Globus pallidus (tissue), 1 donor: ENCODE data around the gene SEZ6.
"Not testable (repeated sequence)": the region's sequence is repeated elsewhere in the genome, so short reads cannot be mapped to it uniquely, and the experiment has no call there.

Source experiments
- DNase-seq: peaks from one replicate; pipeline ENCODE4 v3.0.0-alpha.2; 2015; ENCODE audit warnings: low spot score

The SEZ6 gene

DNA sequence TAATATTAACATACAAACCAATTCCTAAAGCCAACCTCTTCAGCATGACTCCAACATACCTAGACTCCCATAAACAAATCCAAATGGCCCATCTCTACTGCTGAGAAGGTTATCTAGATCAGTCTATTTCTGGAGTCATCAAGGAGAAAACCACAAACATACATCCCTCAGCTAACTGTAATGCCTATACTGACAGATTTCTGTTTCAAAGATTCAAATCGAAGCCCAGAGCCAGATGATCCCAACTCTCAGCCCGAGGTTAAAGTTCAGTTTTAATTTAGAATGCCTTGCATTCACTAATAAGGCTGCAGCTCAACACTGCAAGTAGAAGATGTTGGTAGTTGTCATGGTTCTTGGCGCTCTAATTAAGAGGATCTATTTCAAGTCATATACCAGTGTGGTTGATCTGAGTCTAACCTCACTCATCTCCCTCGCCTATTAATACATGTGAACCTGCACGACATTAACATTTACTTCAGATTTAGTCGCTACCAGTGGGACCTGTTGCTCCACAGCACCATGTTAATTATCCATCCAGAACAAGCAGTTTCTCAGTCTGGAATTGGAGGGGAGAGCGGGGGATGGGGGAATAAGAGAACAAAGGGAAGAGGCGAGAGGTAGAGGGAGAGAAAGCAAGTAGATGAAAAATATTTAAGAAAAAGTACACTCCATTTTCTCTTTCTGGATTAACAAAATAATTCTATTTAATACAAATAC is 69.9 kb downstream of the SEZ6 start:
- DNase-seq: no peak

DNA sequence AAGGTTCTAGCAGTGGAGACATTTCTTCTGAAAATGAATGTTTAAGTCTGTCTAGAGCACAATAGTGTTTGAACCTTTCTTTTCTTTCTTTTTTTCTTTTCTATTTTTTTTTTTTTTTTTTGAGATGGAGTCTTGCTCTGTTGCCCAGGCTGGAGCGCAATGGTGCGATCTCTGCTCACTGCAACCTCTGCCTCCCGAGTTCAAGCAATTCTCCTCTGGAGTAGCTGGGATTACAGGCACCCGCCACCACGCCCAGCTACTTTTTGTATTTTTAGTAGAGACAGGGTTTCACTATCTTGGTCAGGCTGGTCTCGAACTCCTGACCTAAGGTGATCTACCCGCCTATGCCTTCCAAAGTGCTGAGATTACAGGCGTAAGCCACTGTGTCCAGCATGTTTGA is 71.3 kb downstream of the SEZ6 start:
- DNase-seq: not testable (repeated sequence)

DNA sequence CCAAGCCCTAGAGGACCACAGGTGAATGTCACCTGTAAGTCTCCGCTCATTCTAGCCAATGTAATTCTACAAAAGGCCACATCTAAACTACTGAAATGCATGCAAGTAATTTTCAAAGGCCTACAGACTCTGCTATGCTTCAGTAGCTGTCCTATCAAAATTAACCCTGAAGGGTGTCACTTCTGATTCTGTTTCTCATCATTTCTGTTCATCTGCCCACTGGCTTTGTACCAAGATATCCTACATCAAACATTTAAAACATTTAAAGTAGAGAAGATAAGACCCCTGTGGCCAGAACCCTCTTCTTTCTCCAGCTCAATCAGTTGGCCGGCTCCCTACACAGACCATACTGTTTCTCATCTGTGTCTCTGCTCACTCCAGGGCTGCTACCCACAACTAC is 76.0 kb downstream of the SEZ6 start:
- DNase-seq: no peak

DNA sequence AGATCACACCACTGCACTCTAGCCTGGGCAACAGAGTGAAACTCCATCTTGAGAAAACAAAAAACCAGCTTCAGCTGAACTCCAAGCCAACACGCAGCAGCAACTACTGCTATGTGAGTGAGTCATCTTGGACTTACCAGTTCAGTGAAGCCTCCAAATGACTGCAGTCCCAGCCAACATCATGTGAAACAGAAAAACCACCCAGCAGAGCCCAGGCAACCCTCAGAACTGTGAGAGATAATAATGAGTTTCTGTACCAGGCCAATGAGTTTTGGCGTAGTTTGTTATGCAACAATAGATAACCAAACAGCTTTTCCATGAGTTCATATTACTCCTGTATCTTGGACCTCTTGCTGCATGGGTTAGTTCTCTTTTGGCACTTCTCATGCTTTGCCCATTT is 77.8 kb downstream of the SEZ6 start:
- DNase-seq: no peak

DNA sequence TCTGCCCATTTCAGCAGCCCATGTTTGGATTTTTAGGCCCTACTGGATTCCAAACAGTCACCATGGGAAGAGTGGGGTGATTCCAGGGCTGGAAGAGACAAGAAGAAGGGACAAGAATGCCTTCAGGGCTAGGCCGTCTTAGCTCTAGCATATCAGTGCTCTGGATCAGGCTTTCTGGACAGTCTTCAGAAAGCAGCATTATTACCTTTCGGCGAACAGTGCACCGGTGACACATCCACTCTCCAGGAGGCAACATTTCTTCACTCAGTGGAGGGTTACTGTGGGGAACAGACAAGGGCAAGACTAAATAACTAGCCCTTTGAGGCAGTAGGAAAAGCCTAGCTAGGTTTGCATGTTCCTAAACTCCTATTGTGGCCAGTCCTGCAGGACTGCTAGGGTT is 79.0 kb downstream of the SEZ6 start:
- no peak for DNase-seq

DNA sequence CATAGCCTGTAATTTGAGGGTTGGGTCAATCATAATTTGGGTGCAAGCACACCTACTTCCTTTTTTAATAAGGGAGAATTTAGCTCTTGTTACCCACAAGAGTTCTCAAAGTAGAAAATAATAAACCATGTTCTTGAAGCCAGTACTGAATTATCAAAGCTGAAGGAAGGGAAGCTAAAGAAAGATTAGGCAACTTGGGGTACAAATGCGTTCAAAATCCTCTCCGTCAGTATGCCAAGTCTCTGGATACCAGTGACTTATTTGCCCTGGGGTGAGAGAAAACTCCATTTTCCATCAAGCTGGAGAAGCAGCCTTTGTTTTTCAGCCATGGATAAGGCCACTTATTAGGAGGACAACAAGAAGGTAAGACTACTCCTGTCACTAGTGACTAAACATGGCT is 79.5 kb downstream of the SEZ6 start:
- no peak for DNase-seq

DNA sequence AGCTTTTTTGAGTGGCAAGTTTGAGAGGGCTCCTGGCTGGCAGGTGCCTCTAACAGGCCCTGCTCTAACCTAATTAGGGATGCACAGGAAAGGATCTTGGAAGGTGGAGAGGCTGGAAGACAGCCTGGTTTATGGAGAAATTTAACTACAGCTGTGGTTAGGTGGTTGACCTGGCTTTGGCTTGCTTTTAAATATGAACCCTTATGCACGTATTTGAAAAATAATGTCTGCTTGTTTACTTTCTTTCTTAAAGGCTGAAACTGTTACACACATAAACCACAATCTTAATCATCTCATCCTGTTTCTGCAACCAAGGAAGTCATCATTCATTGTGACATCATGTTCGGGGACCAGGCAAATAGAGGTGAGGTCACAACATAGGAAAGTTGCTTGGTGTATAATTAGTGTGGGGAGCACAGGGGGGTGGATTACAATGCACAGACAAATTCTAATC is 79.9 kb downstream of the SEZ6 start:
- no peak for DNase-seq

DNA sequence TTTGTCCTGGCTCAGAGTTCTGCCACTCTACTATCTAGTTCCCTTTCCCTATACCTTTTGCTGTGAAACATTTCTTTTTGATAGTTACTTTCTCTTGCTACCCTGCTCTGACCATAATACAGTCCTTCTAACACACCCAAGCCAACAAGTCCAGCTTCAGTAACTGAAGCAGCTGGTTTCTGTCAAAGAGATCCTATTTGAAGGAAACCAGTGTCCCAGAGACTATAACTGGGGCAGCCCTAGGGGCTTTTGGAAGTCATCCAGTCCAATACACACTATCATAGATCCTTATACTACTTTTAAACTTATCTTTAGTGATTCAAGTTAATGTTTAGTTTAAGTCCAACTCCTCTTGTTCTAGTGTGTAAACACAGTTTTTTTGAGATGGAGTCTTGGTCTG is 85.6 kb downstream of the SEZ6 start:
- no peak for DNase-seq

DNA sequence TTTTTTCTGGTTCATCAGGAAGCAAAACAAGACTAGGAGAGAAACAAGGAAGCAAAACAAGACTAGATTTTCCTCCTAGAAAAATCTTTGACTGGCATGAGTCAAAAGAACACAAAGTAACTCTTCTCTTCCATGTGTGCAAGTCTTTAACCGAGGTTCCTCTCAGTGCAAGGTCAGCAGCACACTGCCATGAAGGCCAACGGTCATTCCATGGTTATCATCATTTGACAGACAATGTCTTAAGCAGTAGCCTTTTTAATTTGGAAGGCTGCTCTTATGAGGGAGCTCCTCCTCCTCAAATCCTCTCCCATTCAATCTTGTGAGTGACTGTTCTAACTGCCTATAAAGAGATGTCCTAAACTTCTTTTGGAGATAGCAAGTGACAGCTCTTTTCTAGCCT is 87.5 kb downstream of the SEZ6 start:
- DNase-seq: no peak

DNA sequence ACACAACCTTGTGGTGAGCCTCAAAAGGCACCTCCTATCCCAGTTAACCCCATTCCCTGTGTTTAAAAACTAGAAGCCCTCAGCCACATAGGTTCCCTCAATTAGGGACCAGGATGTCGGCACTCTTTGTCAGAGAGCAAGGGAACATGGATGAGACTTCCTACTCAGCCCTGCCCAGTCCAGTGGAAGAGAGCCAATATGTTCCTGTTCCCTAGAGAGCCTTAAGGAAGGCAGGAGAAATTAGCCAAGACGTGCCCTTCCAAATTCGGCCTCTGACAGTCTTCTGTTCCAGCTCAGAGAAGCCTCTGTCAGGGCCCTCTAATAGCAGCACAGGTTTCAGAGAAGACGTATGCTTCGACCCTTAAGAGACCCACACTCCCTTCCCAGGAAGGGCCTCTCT is 88.4 kb downstream of the SEZ6 start:
- DNase-seq: no peak

DNA sequence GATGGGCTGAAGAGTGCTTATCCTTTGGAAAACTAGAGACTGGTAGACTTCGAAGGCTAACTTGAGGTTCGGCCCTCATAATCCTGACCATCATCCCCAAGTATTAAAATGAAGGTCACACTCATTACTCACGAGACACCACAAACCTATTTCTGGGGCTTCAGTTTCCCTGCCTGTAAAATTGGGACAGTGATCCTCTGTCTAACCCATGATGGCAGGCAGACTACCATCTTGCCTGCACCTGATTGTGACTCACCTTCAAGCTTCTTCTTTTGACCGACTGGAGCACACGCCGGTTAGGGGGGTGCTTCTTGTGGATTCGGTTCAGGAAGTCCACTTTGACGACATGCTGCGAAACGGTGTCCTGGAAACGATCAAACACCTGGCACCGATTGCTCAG is 88.8 kb downstream of the SEZ6 start:
- DNase-seq: no peak

DNA sequence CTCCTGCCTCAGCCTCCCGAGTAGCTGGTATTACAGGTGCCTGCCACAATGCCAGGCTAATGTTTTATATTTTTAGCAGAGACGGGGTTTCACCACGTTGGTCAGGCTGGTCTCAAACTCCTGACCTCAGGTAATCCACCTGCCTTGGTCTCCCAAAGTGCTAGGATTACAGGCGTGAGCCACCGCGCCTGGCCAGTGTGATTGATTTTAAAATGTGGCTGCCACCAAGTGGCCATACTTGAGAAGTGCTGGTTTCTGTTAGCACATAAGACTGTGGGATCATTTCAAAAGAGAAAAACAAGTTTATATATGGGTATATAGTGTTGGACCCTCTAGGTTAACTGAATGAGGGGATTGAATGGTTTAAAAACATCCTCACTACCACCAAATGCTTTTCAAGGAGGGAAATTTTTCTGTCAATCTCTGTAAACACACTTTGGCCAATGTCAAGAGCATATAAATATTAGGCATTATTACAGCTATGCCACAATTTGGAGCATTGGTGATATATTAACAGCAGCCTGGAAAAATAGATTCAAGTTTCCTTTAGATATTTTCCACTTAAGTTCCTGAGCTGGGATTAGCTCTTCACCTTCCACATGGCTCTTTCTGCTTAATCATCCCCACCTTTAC is 89.4 kb downstream of the SEZ6 start:
- no peak for DNase-seq

DNA sequence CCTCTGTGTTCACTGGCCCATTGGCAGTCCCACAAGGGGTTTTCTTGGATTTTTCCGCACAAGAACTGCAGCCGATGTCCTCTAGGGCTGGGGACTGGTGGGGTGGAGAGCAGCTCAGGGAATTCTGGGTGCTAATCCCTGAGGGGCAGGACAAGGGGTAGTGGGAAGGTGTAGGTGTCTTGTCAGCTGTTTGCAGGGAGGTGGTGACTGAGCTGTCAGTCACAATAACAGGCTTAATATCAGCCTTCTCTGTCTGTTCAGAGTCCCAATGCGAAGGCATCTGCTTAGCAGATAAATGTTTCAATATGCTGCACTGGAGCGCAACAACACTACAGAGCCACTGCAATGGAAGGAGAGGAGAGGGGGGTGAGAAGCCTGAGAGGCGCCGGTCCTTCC is 92.9 kb downstream of the SEZ6 start:
- DNase-seq: no peak

DNA sequence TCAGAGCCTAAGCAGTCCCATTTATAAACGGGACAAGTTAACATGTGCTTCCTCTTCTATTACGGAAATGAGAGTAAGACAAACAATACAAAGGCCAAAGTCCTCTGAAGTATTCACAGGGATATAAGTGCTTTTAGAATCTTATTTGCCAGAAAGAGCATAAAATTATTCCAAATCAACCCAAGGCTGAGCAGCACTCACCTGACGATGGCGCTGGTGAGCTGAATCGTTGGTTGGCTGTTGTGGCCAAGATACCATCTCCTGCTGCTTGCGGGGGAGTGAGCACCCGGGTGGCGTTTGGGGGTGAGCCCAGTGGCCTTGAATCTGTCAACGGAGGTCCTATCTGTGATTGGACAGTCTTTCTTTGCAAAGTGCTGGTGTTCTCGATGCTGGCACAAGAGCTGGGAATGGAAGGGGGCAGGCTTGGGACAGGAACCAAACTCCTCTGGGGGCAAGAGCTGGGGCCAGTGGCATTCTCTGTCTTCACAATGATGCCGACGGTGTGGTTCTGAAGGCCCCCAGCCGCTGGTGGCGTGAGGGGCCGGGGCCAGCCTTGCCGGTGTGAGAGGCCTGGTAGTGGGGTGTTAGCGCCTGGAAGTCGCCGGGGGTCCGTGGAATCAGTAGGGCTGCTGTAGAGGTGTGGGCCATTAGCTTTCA is 93.4 kb downstream of the SEZ6 start:
- DNase-seq: no peak

DNA sequence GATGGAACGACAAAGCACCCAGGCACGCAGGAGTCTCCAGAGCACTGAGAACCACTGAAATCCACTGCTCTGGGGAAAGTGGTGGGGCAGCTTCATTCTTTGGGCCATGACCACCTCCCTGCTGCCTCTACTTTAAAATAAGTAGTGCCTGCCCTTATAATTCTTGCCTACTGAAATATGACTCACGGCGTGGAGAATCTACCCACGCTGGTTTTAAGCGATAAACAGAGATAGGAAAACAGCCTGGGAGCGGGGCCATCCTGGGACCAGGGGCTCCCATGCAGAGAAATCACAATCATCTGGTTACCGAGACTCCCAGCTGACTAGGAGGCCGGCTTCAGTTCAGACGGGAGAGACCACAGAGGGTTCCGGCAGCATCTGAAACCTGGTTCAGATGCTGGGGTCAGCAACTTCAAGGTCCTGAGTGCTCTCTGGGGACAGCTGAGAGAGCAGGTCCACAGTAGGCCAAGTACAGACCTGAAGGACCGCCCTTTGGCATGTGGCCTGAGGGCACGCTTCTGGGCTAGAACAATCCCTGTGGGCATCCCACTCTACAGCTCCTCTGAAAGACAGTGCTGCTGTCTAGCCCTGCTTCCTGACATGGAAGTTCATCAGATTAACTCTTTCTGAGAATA is 94.3 kb downstream of the SEZ6 start:
- DNase-seq: no peak

DNA sequence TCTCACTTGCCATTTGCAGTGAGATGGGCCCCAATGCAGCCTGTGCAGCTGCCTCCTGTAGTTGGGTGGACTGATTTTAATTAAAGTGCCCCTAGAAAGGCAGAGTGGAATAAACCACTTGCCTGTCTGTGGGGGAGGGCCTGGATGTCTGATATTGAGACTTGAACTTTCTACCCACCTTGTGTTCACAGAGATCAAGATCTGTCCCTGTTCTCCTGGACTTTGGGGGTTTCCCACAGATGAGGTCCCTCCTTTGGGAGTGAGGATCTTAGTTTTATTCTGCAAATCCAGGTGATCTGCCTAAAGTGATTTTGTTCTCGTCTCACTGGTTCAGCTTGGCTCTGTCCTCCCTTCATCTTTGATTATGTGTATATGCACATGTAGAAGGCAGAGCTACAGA is 95.3 kb downstream of the SEZ6 start:
- DNase-seq: no peak

DNA sequence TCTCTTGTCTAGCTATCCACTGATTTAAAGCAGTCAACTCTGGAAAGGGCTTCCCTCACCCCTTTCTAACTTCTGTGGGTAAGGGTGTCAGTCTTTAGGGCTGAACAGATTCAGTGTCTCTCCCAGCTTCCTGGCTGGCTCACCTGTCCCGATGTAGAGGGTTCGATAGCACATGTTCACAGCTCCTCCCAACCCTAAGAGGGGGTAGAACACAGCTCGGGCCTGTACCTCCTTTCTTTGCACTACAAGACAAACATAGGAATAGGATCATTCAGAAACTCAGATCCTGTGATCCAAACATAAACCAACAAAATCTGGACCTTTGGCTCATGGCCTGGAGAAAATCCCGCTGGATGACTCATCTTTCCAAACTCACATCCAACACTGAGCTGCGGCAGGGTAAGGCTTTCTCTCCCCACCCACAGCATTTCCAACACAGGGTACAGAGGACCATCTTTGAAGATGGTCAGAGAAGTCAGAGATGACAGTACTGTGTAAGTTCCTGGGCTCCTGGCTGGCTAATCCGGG is 97.1 kb downstream of the SEZ6 start:
- DNase-seq: no peak

DNA sequence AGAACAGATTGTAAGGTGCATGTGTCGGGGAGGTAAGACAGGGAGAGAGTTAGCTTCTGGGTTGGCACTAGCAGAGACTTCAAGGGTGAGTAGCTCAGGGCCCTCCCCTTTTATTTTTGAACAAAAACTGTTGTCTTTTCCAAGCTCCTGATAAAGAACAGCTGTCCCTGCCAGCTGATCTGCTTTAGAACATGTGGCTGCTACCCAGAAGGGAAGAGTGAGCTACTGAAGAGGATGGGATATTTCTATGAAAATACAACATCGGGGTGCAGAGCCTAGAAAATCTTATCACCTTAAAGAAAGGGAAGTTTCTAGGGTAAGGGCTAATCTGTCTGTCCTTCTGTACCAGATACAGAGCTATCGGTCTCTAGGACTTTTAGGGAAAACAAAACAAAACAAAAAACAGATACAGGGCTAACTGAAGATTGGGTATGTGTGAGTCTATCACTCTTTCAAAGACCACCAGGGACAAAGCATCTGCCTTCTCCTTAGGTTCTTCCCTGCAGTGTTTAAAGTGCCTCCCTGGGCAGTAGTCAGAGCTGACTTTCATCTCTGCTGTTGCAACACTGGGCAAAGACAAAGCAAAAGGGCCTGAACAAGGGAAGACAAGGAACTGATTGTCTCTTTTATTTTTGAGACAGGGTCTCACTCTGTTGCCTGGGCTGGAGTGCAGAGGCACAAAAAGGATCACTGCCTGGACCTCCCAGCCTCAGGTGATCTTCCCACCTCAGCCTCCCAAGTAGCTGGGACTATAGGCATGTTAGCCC is 97.9 kb downstream of the SEZ6 start:
- no peak for DNase-seq

DNA sequence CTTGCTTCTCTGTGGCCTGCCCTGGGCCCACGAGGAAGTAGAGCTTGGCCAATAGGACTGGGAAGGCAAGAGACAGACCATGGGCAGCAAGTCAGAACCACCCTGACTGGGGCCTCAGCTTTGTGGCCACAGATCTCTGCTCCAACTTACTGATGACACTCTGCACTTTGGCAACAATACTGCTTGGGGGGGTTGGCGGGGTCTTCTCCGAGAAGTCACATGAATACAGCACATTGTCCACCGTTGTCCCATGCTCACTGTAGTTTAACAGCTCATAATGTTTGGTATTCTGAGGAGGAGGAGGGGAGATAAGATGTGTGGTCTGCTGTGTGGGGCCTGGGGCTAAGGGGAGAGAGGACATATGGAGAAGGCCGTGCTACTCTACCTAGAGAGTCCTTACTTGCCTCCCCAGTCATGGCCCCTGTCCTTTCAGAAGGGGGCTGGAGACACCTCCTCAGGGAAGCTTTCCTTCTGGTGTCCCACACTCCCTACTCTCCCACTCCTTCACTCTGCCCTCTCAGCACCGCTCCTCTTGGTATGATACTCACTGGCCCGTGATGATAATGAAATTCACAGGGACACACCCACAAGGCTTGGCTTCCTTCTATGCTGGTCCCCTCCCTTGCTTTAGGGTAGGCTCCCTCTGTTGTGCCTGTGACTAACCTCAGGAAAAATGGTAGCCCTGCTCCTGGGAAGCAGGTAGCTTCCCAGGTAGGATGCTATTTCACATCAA is 99.0 kb downstream of the SEZ6 start:
- no peak for DNase-seq

DNA sequence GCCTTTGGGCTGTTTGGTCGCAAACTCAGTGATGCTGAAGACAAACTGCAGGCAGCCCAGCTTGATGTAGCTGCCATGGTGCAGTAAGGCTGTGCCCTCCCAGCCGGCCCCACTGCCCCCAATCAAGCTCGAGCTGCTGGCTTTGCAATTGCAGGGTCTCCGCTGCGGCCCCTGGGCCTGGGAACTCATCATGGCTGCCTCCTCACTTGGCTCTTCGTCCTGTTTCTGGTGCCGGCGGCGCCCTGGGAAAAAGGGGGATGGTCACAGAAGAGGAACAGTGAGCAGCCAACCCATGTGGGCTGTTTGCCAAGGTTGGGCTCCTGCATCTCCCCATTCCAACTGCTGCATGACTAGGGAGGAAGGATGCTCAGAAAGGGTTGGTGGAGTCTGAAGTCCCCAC is 99.6 kb downstream of the SEZ6 start:
- DNase-seq: no peak
